Superior temporal gyrus (tissue), 1 donor: Measurements from ENCODE around the gene MAP1B.
A peak's percentile ranks its signal among the peaks of the same experiment; 100 is the strongest.

ENCODE experiments used
- DNase-seq: peaks from one replicate; pipeline ENCODE4 v3.0.0-alpha.2; 2016; ENCODE audit errors: extremely low spot score

The MAP1B gene

GRCh38 chr5:72096602-72097188 lies 10.6 kb upstream of the MAP1B start:
- no peak for DNase-seq

- no peak for DNase-seq
These were observed 5.4 kb upstream of the MAP1B start for GRCh38 chr5:72101828-72102227.

DNA sequence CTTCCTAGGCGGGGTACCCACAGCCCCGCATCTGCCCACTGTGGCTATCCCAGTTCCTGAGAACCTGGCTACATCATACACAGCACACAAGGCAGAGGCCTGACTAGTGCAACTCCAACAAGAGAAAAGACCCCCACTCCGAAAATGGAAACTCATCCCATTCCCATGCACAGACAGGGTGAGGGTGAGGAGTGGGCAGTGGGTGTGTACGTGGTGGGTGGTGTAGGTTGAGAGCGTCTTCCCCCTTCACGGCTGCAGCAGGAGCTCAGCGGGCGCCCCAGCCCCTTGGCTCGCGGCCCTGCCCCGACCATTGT lies 501 bp upstream of the MAP1B start:
- no peak for DNase-seq

DNA sequence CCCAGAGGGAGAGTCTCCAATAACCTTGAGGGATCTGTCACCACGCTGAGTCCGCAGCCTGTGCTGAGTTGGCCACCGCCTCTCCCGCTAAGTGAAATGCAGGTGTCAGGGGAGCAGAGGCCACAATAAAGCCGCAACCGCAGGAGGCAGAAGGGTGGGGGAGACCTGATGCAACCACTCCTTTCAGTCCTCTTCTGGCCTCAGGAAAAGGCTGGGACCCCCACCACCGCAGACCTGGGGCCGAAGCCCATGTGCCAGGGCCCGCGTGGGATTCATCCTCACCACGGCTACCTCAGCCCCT lies 576 bp downstream of the MAP1B start:
- no peak for DNase-seq

DNA sequence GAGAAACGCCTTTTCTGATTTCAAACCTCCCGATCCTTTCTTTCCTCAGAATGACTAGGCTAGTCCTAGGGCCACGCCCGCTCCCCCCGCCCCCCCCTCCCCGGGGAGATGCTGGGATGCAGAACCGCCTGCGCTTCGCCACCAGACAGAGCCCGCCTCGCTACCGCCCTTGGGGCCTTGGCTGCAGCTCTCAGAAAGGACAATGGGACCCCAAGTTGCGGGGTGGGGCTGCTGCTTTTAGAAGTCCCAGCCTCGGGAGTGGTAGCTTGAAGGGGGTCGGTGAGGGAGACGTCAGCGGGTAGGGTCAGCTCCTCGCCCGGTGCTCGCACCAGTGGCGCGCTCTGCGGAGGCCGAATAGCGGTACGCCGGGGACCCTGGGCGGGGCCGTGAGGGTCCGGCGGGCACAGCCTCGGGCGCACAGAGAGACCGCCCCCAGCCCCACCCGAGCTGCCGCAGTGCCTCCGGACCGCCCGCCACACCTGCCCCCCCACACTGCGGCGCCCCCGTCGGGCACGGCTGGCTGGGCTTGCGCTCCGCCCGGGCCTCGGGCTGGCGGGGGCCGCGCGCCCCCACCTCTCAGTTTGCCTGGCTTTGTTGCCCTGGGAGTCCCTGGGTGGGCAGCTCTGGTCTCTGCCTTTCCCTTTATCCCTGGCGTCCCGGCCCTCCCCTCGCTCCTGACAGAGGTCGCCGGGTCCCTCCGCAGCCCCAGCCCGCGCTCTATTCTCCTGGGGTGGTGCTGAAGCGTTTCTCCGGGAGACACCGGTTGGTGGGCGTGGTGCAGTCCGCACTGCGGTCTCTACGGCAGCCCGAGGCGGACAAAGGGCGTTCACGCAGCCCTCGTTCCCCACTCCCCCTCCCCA lies 1.2 kb downstream of the MAP1B start:
- DNase-seq = peak; percentile 76

- DNase-seq = no peak
These were observed 1.8 kb downstream of the MAP1B start for GRCh38 chr5:72109062-72109411.

- peak; percentile 80 for DNase-seq
These were observed 2.4 kb downstream of the MAP1B start for GRCh38 chr5:72109625-72110024.

GRCh38 chr5:72110394-72111013 lies 3.2 kb downstream of the MAP1B start:
- peak; percentile 63 for DNase-seq

DNA sequence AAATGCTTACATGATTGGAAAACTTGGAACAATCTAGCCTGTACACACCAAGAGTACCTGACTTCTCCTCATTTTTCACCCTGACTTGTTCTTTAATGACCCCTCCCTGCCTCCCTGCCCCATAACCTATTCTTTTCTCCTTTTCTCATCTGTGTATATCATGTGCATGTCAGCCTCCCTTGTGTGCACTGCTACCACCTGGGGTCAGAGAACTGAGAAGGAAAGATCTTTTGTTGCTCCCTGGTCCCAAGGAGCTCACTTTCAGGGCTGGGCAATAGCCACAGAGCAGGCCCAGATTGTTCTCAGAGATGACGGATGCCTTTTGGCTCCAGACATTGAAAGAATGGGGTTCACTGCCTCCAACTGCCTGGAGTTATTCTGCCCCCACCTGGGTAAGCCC lies 5.1 kb downstream of the MAP1B start:
- no peak for DNase-seq

GRCh38 chr5:72114629-72115028 lies 7.4 kb downstream of the MAP1B start:
- no peak for DNase-seq

DNA sequence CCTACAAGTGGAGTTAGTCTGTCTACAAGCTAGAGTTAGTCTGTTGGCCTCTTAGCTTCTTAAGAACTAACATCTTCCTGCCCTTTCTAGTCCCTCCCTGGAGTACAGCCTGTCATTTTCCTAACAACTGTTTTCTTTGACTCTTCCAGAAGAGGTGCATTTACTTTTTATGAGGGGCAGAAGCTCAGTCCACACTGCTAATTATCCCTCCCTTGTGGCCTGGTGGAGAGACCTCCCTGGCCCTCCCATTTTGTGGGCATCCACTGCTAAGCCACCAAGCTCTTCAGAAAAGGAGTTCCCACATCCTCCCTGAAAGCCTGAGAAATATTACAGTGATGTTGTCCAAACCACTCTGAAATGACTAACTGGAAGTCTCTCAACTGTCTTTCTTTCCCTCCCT lies 8.0 kb downstream of the MAP1B start:
- no peak for DNase-seq

DNA sequence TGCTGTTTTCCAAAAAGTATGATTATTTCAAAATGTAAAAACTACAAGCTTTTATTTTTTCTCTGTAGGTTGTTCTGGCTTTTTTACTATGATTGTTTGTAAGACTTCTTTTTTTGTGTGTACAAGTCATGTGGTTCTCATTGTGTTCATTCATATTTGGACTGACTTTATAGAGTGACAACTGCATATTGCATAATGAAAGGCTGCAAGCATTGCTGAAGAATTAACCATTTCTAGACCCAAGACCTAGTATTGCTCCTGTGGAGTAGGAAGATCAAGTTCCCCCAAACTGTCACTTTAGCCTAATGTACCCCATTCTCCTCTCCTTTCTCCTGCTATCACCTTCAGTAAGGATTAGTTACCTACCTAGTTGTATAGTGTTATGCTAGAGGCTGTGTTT lies 10.0 kb downstream of the MAP1B start:
- no peak for DNase-seq

- DNase-seq = peak; percentile 18
These were observed 13.9 kb downstream of the MAP1B start for GRCh38 chr5:72121052-72121779.

DNA sequence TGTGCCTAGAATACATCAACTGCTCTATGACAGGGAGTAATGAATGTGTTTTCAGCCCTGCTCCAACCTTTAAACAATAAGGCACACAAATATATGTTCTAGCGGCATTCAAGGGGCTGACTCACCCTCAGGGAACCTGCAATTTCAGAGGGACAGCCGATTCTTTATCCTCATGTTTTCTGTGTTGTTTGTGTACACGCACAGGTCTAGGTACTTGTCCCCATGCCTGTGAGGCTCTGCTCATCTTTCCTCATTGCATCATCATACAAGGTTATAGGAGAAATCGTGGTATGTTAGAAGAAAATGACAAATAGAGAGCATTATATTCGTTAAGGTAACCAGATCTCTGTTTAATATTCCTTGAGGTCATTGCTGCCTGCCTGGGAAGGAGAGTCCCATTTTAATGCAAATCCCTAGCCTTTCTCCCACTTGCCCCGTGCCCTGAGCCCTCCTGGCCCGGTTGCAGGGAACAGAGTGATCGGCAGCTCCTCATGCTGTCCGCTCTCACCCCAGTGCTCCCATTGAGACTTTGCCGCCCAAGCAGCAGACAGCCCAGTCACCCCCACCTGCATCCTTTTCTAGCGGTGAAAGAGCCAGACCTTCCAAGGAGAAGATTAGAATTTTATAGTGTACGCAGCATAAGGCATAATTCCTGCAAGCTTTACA lies 14.6 kb downstream of the MAP1B start:
- no peak for DNase-seq

DNA sequence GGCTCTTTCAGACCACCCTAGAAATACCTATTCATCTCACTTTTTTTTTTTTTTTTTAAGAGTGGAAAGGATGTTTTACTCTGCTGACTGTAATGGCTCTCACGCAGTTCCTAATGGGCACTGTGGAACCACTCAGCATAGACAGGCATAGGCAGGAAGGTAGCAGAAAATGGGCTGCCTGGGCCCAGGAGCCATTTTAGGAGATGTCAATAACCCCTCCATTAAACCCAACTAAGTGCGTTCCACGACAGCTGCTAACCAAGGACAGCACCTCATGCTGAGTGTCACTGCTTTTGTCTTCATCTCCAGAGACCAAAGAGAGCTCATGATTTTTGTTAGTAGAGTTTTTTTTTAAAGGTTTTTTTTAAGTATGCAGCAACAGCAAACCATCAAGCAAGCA lies 15.3 kb downstream of the MAP1B start:
- DNase-seq = peak; percentile 14

DNA sequence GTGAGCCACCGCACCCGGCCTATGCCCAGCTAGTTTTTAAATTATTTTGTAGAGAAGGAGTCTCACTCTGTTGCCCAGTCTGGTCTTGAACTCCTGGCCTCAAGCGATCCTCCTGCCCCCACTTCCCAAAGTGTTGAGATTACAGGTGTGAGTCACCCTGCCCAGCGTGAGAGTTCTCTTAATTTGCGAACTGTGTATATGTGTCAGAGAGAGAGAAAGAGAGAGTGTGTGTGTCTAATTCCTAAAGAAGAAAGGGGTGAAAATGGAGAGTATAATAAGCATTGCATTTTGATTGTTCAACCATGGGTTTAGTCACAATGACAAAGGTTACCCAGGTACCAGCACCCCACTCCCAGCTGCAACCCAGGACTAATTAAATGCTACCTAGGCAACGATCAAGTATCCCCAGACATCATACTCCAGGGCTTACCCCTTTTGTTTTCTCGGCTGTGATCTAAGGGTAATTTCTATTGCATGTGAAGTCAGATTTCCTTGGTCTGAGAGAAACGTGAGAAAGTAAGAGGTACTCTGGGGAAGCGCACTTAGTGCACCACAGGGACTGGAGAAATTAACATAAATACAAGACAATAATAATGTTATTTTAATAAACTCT lies 16.6 kb downstream of the MAP1B start:
- DNase-seq = no peak

DNA sequence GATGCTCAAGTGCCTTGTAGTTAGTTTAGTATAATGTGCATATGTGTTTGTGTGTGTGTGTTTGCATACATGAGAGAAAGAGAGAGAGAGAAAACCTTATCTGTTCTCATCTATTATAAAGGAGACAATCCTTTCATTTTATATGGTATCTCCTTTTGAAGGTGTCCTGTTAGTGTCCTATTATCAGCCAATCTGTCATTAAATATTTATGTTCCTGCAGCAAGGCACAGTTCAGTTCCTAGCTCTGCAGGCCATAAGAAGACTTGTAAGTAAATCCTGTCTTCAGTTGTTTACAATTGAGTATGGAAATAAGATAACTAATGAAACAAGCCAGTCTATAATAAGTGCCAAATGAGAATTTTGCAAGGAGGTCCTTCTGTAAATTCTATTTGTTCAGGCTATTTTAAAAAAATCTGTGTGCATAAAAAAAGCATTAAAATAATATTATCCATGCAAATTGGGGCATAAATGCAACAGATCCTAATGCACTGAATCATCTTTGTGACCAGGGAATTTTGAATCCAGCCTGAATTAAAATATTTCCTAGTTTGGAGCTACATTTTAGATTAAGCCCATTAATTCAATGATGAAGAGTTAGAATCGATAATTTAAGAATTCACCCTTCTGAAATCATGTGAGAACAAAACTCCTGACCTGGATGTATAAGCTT lies 18.1 kb downstream of the MAP1B start:
- DNase-seq = no peak

GRCh38 chr5:72125941-72126620 lies 18.8 kb downstream of the MAP1B start:
- no peak for DNase-seq

- no peak for DNase-seq
These were observed 19.5 kb downstream of the MAP1B start for GRCh38 chr5:72126796-72127195.

DNA sequence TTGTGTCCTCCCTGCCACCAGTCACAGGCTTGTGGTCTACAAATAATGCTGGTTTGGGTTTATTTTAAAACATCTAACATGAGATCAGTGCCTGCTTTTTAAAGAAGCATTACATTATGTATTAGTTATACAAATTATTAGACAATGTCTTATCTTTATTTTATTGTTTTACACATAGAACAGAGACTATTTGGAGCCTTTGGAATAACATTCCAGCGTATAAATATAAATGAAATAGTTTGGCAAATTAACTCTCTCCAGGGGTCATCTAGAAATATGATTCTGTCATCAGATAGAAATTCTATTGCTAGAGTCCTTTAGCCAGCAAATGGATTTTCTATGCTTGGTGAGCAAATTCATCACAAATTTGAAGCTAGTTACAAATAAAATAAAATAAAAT lies 22.4 kb downstream of the MAP1B start:
- no peak for DNase-seq

DNA sequence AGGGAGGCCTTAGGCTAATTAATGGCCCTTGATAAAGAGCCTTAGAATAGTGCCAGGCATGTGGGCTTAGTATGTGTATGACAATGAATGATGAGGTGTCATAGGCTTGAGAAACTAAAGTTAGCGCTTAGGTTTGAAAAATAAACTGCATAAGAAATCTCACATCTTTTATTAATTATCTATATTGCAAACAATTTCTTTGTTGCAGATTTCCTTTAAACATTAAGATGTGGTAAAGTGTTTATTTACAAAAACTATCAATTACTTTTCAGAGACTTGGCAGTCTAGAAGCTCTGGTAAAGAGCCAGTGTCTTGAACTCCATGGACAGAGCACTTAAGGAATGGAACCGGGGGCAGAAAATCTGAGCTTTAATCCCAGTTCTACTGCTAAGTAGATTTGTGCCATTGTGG lies 23.1 kb downstream of the MAP1B start:
- no peak for DNase-seq
